HepG2 (cell line): ENCODE data around the gene FETUB. TPM values are rescaled to one million over a fixed set of nuclear protein-coding genes. Genes with fewer than 3 reads are reported as not detected.

ENCODE experiments used
- FOSL2 ChIP-seq: sonication (generic); formaldehyde crosslinking; IDR thresholded peaks from 2 replicates; pipeline ENCODE4 v1.4.0; 2020; ENCODE audit warnings: missing genetic modification reagents
- GATAD2A ChIP-seq: IDR thresholded peaks from 2 replicates; pipeline ENCODE4 v1.6.1; 2016
- IKZF4 ChIP-seq: sonication (generic); formaldehyde crosslinking; IDR thresholded peaks from 2 replicates; pipeline ENCODE4 v1.5.1; 2020; ENCODE audit warnings: borderline replicate concordance, mild to moderate bottlenecking, low read depth, missing genetic modification reagents; ENCODE audit errors: not compliant biosample characterization
- MED8 ChIP-seq: sonication (generic); formaldehyde crosslinking; IDR thresholded peaks from 2 replicates; pipeline ENCODE4 v1.8.1; 2023; ENCODE audit warnings: mild to moderate bottlenecking, missing genetic modification reagents; ENCODE audit not compliant: insufficient replicate concordance
- MTA1 ChIP-seq: sonication (generic); formaldehyde crosslinking; IDR thresholded peaks from 2 replicates; pipeline ENCODE4 v1.4.0; 2020; ENCODE audit warnings: missing genetic modification reagents, mild to moderate bottlenecking, borderline replicate concordance
- MXI1 ChIP-seq: IDR thresholded peaks from 3 replicates; pipeline ENCODE4 v1.6.1; 2012; ENCODE audit warnings: low read depth, low read length, inconsistent platforms, borderline replicate concordance
- SOX13 ChIP-seq, 3 experiments: fragments of 450-650 bp in 1 of 3; sonication (generic) in 1 of 3; formaldehyde crosslinking in 1 of 3; IDR thresholded peaks in 2 of 3; conservative IDR thresholded peaks in 1 of 3; 2 replicates each; pipeline versions ENCODE4 v1.5.0 to v1.6.1; 2016 to 2020; ENCODE audit warnings: antibody characterized with exemption in 1 of 3, mild to moderate bottlenecking in 1 of 3, missing compliant biosample characterization in 1 of 3, missing genetic modification reagents in 1 of 3, moderate library complexity in 1 of 3
- ZNF615 ChIP-seq: sonication (generic); formaldehyde crosslinking; IDR thresholded peaks from 2 replicates; pipeline ENCODE4 v1.5.0; 2020; ENCODE audit warnings: mild to moderate bottlenecking, missing genetic modification reagents, borderline replicate concordance
- polyA plus RNA-seq, 8 experiments: library from polyadenylated mRNA; depleted of rRNA in 3 of 8; stranded (reverse) in 7 of 8; unstranded in 1 of 8; fragments of >200 nt; fragmentation: Illumina TruSeq in 4 of 8; extraction: Trizol in 4 of 8; gene quantifications; 2 replicates each; pipeline versions ENCODE4 v1.2.1 to v1.2.3, GENCODE V29; 2011 to 2016; ENCODE audit warnings: low read depth in 4 of 8, missing spikeins in 1 of 8, mixed read lengths in 1 of 8; ENCODE audit not compliant: insufficient read depth in 1 of 8
- total RNA-seq, 5 experiments: library from RNA; depleted of rRNA; stranded (reverse); fragments of >200 nt; fragmentation: Illumina TruSeq; extraction: Trizol; gene quantifications; 2 replicates each; pipeline ENCODE4 v1.2.3, GENCODE V29; 2016; ENCODE audit warnings: low read depth in 1 of 5
- TF ChIP-seq, protein P1 (sequence below): sonication (generic); formaldehyde crosslinking; IDR thresholded peaks from 2 replicates; pipeline ENCODE4 v1.4.0; 2020; ENCODE audit warnings: missing genetic modification reagents
- TF ChIP-seq, protein P2 (sequence below): sonication (generic); formaldehyde crosslinking; IDR thresholded peaks from 2 replicates; pipeline ENCODE4 v1.4.0; 2020; ENCODE audit warnings: mild to moderate bottlenecking, missing genetic modification reagents
- TF ChIP-seq, protein P3 (sequence below): IDR thresholded peaks from 2 replicates; pipeline ENCODE4 v1.6.1; 2016; ENCODE audit warnings: low read depth, borderline replicate concordance
- TF ChIP-seq, protein P4 (sequence below): sonication (generic); formaldehyde crosslinking; IDR thresholded peaks from 2 replicates; pipeline ENCODE4 v1.5.1; 2020; ENCODE audit warnings: mild to moderate bottlenecking, missing genetic modification reagents, moderate library complexity

FETUB gene
- total and polyA plus RNA-seq, 2 of the 13 experiments (the other 11 are each of a cell fraction or from before 2014, with no cell fraction given) = 2.1 to 4.4 TPM

DNA sequence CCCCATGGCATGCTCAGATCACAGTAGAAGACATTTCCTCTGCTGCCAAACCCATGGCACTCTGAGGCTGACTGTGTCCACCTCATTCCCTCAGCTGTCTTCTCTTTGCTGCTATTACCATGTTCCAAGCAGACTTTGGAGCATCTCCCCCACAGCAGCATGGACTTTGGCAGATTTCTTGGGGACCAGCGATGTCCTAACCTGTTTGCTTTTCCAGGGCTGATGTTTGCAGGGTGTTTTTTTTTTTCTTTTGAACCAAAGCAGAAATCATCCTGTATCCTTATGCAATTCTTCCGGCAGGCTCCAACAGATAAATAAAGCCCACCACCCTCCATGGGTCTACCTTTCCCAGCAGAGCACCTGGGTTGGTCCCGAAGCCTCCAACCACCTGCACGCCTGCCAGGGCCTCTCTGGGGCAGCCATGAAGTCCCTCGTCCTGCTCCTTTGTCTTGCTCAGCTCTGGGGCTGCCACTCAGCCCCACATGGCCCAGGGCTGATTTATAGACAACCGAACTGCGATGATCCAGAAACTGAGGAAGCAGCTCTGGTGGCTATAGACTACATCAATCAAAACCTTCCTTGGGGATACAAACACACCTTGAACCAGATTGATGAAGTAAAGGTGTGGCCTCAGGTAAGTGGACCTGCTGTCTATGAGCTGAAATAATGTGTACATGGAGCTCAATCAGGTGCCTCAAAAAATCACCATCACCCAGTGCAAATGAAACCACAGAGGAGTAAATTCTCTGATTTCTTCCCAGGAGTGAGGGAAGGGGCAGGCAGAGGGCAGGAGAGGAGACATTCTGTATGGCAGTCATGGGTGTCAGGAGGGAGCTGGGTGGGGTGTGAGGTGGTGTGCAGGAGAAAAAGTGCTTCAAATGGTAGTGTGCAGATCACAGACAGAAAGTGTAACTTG lies 27.2 kb upstream of the FETUB start, which contains the start of gene AHSG (continued):
- TF ChIP-seq, protein P1, sequence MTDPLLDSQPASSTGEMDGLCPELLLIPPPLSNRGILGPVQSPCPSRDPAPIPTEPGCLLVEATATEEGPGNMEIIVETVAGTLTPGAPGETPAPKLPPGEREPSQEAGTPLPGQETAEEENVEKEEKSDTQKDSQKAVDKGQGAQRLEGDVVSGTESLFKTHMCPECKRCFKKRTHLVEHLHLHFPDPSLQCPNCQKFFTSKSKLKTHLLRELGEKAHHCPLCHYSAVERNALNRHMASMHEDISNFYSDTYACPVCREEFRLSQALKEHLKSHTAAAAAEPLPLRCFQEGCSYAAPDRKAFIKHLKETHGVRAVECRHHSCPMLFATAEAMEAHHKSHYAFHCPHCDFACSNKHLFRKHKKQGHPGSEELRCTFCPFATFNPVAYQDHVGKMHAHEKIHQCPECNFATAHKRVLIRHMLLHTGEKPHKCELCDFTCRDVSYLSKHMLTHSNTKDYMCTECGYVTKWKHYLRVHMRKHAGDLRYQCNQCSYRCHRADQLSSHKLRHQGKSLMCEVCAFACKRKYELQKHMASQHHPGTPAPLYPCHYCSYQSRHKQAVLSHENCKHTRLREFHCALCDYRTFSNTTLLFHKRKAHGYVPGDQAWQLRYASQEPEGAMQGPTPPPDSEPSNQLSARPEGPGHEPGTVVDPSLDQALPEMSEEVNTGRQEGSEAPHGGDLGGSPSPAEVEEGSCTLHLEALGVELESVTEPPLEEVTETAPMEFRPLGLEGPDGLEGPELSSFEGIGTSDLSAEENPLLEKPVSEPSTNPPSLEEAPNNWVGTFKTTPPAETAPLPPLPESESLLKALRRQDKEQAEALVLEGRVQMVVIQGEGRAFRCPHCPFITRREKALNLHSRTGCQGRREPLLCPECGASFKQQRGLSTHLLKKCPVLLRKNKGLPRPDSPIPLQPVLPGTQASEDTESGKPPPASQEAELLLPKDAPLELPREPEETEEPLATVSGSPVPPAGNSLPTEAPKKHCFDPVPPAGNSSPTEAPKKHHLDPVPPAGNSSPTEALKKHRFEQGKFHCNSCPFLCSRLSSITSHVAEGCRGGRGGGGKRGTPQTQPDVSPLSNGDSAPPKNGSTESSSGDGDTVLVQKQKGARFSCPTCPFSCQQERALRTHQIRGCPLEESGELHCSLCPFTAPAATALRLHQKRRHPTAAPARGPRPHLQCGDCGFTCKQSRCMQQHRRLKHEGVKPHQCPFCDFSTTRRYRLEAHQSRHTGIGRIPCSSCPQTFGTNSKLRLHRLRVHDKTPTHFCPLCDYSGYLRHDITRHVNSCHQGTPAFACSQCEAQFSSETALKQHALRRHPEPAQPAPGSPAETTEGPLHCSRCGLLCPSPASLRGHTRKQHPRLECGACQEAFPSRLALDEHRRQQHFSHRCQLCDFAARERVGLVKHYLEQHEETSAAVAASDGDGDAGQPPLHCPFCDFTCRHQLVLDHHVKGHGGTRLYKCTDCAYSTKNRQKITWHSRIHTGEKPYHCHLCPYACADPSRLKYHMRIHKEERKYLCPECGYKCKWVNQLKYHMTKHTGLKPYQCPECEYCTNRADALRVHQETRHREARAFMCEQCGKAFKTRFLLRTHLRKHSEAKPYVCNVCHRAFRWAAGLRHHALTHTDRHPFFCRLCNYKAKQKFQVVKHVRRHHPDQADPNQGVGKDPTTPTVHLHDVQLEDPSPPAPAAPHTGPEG (CRISPR knock-in tag) = peak; percentile 56; the same call in 1 of the 2 replicates
- TF ChIP-seq MTA1 (CRISPR knock-in tag) (peak; percentile 38; the same call in 1 of the 2 replicates), SOX13 (IDR thresholded peaks at IDR 0.05) (peak; percentile 80), SOX13 (CRISPR knock-in tag; conservative IDR thresholded peaks at IDR 0.05 in 1 of 2, IDR thresholded peaks at IDR 0.05 in 1 of 2) (peak in 1 of 2 experiments; percentile 88; a peak in 2 of 4 replicates), GATAD2A (peak; percentile 98), ZNF615 (CRISPR knock-in tag) (no peak), MED8 (CRISPR knock-in tag) (peak; percentile 100), MXI1 (0 out of 3 replicates have a peak, but pooled peaks have one; percentile 43), FOSL2 (CRISPR knock-in tag) (peak; percentile 91), IKZF4 (CRISPR knock-in tag) (no peak)
- TF ChIP-seq, protein P2, sequence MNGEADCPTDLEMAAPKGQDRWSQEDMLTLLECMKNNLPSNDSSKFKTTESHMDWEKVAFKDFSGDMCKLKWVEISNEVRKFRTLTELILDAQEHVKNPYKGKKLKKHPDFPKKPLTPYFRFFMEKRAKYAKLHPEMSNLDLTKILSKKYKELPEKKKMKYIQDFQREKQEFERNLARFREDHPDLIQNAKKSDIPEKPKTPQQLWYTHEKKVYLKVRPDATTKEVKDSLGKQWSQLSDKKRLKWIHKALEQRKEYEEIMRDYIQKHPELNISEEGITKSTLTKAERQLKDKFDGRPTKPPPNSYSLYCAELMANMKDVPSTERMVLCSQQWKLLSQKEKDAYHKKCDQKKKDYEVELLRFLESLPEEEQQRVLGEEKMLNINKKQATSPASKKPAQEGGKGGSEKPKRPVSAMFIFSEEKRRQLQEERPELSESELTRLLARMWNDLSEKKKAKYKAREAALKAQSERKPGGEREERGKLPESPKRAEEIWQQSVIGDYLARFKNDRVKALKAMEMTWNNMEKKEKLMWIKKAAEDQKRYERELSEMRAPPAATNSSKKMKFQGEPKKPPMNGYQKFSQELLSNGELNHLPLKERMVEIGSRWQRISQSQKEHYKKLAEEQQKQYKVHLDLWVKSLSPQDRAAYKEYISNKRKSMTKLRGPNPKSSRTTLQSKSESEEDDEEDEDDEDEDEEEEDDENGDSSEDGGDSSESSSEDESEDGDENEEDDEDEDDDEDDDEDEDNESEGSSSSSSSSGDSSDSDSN (CRISPR knock-in tag) = peak; percentile 76
- TF ChIP-seq, protein P3, sequence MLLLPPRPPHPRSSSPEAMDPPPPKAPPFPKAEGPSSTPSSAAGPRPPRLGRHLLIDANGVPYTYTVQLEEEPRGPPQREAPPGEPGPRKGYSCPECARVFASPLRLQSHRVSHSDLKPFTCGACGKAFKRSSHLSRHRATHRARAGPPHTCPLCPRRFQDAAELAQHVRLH (CRISPR knock-in tag) = peak; percentile 80; the same call in 1 of the 2 replicates
- TF ChIP-seq, protein P4, sequence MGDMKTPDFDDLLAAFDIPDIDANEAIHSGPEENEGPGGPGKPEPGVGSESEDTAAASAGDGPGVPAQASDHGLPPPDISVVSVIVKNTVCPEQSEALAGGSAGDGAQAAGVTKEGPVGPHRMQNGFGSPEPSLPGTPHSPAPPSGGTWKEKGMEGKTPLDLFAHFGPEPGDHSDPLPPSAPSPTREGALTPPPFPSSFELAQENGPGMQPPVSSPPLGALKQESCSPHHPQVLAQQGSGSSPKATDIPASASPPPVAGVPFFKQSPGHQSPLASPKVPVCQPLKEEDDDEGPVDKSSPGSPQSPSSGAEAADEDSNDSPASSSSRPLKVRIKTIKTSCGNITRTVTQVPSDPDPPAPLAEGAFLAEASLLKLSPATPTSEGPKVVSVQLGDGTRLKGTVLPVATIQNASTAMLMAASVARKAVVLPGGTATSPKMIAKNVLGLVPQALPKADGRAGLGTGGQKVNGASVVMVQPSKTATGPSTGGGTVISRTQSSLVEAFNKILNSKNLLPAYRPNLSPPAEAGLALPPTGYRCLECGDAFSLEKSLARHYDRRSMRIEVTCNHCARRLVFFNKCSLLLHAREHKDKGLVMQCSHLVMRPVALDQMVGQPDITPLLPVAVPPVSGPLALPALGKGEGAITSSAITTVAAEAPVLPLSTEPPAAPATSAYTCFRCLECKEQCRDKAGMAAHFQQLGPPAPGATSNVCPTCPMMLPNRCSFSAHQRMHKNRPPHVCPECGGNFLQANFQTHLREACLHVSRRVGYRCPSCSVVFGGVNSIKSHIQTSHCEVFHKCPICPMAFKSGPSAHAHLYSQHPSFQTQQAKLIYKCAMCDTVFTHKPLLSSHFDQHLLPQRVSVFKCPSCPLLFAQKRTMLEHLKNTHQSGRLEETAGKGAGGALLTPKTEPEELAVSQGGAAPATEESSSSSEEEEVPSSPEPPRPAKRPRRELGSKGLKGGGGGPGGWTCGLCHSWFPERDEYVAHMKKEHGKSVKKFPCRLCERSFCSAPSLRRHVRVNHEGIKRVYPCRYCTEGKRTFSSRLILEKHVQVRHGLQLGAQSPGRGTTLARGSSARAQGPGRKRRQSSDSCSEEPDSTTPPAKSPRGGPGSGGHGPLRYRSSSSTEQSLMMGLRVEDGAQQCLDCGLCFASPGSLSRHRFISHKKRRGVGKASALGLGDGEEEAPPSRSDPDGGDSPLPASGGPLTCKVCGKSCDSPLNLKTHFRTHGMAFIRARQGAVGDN = peak; percentile 96
